Lower leg skin (tissue), 3 donors: ENCODE data around the gene CCR3.

ENCODE experiments used
- POLR2A ChIP-seq, 2 donors: fragments of 450-650 bp; IDR thresholded peaks; one replicate each; pipeline ENCODE4 v1.6.1; 2016 to 2017; ENCODE audit warnings: antibody characterized with exemption in 2 of 2, mild to moderate bottlenecking in 1 of 2, moderate library complexity in 1 of 2
- TF ChIP-seq, protein P1 (sequence below), 3 donors: fragments of 450-650 bp; IDR thresholded peaks; one replicate each; pipeline ENCODE4 v1.5.1; 2016; ENCODE audit warnings: antibody characterized with exemption in 3 of 3, mild to moderate bottlenecking in 3 of 3, moderate library complexity in 2 of 3

DNA sequence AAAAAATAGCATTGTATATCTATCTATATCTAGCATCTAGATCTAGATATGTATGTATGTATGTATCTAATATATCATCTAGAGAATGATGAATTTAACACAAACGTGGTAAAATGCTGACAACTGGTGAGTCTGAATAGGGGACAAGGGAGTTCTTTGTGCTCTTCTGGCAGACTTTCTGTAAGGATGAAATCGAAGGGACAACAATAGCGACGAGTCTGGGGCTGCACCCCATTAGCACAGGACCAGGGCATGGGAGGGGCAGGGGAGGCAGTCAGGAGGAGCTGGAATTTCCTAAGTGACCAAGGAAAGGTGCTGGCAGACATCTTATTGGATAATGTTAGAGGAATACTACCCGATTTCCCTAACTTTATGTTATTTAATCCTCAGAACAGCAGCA, 42.0 kb upstream of the CCR3 start:
- TF ChIP-seq POLR2A (IDR thresholded peaks at IDR 0.05) = no peak
- TF ChIP-seq, protein P1, sequence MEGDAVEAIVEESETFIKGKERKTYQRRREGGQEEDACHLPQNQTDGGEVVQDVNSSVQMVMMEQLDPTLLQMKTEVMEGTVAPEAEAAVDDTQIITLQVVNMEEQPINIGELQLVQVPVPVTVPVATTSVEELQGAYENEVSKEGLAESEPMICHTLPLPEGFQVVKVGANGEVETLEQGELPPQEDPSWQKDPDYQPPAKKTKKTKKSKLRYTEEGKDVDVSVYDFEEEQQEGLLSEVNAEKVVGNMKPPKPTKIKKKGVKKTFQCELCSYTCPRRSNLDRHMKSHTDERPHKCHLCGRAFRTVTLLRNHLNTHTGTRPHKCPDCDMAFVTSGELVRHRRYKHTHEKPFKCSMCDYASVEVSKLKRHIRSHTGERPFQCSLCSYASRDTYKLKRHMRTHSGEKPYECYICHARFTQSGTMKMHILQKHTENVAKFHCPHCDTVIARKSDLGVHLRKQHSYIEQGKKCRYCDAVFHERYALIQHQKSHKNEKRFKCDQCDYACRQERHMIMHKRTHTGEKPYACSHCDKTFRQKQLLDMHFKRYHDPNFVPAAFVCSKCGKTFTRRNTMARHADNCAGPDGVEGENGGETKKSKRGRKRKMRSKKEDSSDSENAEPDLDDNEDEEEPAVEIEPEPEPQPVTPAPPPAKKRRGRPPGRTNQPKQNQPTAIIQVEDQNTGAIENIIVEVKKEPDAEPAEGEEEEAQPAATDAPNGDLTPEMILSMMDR (IDR thresholded peaks at IDR 0.05) = no peak
